IPS-20b (cell line): ENCODE data around the gene AQP5.

Source experiments
- H3K27ac ChIP-seq: one replicate; pipeline ENCODE4 v1.5.1; 2013; ENCODE audit warnings: low read length
- H3K27me3 ChIP-seq: 2 replicates; pipeline ENCODE4 v1.6.1; 2013; ENCODE audit warnings: mild to moderate bottlenecking, low read length, inconsistent platforms; ENCODE audit not compliant: insufficient read depth
- H3K36me3 ChIP-seq: 2 replicates; pipeline ENCODE4 v1.6.1; 2013; ENCODE audit warnings: low read depth, mild to moderate bottlenecking, inconsistent platforms, low read length, moderate library complexity; ENCODE audit not compliant: insufficient read depth
- H3K4me1 ChIP-seq: 2 replicates; pipeline ENCODE4 v1.6.1; 2013; ENCODE audit warnings: mild to moderate bottlenecking, control low read depth, inconsistent platforms, low read length, moderate library complexity; ENCODE audit not compliant: insufficient read depth
- H3K4me3 ChIP-seq: 2 replicates; pipeline ENCODE4 v1.5.1; 2013; ENCODE audit warnings: mild to moderate bottlenecking, low read length, inconsistent platforms
- H3K9ac ChIP-seq: 2 replicates; pipeline ENCODE4 v1.6.1; 2013; ENCODE audit warnings: low read depth, mild to moderate bottlenecking, inconsistent platforms, low read length, moderate library complexity
- H3K9me3 ChIP-seq: 2 replicates; pipeline ENCODE4 v1.6.1; 2013; ENCODE audit warnings: mild to moderate bottlenecking, low read depth, low read length, inconsistent platforms; ENCODE audit not compliant: insufficient read depth

Gene AQP5

DNA sequence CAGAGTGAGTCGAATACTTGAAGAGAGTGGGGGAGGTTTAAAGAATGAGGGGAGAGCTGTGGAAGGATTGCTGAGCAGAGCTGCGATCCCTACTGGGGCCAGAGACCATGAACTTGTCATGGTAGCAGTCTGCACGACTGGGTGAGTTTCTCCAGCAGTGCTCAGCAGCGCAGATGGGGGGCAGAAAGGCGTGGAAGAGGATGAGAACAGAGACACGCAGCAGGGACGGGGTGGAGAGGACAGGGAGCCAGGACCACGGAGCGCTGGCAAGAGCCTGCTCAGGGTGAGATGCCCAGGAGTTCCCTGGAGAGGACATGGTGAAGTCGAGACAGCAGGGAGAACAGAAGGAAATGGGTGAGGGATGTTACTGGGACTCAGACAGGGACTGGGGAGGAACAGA lies 9.0 kb downstream of the AQP5 start:
- Histone ChIP-seq H3K27ac (no peak overlapping the region), H3K27me3 (peaks cover 63% of the 10 kb centered on the region)

DNA sequence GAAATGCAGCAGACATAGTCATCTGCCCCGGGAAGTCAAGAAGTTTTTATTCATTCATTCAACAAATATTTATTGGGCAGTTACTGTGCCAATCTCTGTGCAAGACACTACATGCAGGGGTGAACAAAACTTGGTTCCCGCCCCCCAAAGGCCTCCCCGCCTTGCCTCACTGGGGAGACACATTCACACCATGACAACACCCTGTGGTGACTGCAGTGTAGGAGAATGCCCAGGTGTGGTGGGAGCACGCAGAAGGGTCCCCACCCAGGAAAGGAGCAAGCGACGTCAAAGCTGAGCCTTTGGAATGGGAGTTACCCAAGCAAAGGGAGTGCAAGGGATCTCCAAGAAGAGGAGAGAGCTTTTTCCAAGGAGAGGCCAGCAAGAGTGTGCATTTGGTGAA lies 9.5 kb downstream of the AQP5 start:
- Histone ChIP-seq H3K9me3 (no peaks in the 10 kb centered on the region), H3K36me3 (no peaks in the 10 kb centered on the region), H3K4me1 (peaks cover 6% of the 10 kb centered on the region; the same call in 1 of the 2 replicates), H3K27ac (no peak overlapping the region), H3K9ac (no peak overlapping the region), H3K4me3 (no peak overlapping the region), H3K27me3 (peaks cover 58% of the 10 kb centered on the region)

More for the DNA sequence above, 9.0 kb downstream of the AQP5 start:
- H3K4me1 ChIP-seq: peaks cover 4% of the 10 kb centered on the region; the same call in 1 of the 2 replicates
- no peaks in the 10 kb centered on the region for H3K9me3 ChIP-seq
- no peak overlapping the region for H3K4me3 ChIP-seq
- H3K36me3 ChIP-seq: no peaks in the 10 kb centered on the region
- H3K9ac ChIP-seq: no peak overlapping the region

DNA sequence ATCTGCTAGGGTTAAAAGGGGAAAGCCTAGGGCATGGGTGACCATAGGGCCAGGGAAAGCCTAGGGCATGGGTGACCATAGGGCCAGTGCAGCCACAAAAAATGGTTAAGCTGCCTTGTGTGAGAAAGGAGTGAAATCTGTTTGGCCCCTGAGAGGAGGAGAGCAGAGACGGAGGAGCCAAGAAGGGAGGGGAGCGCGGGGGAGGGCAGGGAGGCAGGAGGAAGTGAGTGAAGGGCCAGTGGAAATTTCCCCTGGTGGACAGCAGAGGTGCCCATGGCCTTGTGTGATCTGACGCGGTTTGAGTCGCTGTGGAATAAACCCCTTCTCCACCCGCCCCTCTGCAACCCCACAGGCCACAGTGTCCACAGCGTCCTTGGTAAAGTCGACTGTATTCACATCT lies 10.5 kb downstream of the AQP5 start:
- H3K9me3 ChIP-seq: no peaks in the 10 kb centered on the region
- no peak overlapping the region for H3K9ac ChIP-seq
- H3K4me3 ChIP-seq: no peak overlapping the region
- H3K27me3 ChIP-seq: peaks cover 48% of the 10 kb centered on the region
- no peaks in the 10 kb centered on the region for H3K36me3 ChIP-seq
- H3K4me1 ChIP-seq: peaks cover 6% of the 10 kb centered on the region; the same call in 1 of the 2 replicates
- H3K27ac ChIP-seq: no peak overlapping the region

DNA sequence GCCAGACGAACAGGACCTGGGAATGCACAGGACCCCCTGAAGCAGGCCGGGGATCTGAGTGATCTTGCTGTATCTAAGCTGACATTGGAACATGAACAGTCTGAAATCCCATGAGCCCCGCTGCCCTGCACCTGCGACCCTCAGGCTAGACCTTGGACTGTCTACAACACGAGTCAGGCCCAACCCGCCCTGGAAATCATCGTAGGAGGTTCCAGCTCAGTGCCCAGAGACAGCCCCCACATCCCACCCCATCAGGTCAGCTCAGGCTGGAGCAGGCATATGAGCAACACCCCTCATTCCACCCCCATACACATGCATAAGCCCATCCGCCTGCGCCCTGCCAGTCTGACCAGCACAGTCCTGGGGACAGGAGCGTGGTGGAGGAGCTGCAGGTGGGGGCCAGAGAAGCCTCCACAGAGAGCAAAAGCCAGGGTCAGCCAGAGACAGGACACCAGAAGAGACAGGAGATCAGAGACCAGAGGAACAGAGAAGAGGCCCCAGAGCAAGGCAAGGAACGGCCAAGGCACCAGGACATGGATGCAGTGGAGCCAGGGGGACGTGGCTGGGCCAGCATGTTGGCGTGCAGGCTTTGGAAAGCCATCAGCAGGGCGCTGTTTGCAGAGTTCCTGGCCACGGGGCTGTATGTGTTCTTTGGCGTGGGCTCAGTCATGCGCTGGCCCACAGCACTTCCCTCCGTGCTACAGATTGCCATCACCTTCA lies 11.1 kb downstream of the AQP5 start, which contains the start of gene AQP6:
Gene AQP6 (plus strand): TSS at position 307 of the 720 bp plus-strand sequence. CDS start 227 bp downstream, at position 534.
- no peaks in the 10 kb centered on the region for H3K36me3 ChIP-seq
- H3K4me1 ChIP-seq: peaks cover 6% of the 10 kb centered on the region; the same call in 1 of the 2 replicates
- peaks cover 43% of the 10 kb centered on the region for H3K27me3 ChIP-seq
- no peak within 1 kb of the TSS for H3K9ac ChIP-seq
- H3K4me3 ChIP-seq: no peak within 1 kb of the TSS
- no peak within 1 kb of the TSS for H3K27ac ChIP-seq
- no peaks in the 10 kb centered on the region for H3K9me3 ChIP-seq

DNA sequence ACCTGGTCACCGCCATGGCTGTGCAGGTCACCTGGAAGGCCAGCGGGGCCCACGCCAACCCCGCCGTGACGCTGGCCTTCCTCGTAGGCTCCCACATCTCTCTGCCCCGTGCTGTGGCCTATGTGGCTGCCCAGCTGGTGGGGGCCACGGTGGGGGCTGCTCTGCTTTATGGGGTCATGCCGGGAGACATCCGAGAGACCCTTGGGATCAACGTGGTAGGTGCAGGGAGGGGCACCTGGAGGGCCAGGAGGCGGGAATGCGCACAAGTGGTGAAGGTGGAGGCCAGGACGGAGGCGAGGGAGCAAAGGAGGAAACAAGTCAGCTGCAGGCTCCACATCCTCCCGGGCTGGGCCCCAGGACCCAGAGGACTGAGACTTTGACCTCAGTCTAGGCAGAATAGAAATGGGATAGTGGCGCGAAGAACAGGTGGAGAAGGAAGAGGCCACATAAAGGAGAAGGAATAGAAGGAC lies 11.7 kb downstream of the AQP5 start:
- Histone ChIP-seq H3K4me1 (peaks cover 6% of the 10 kb centered on the region; the same call in 1 of the 2 replicates), H3K36me3 (no peaks in the 10 kb centered on the region), H3K9me3 (no peaks in the 10 kb centered on the region), H3K27ac (no peak overlapping the region), H3K27me3 (peaks cover 37% of the 10 kb centered on the region), H3K4me3 (no peak overlapping the region), H3K9ac (no peak overlapping the region)

DNA sequence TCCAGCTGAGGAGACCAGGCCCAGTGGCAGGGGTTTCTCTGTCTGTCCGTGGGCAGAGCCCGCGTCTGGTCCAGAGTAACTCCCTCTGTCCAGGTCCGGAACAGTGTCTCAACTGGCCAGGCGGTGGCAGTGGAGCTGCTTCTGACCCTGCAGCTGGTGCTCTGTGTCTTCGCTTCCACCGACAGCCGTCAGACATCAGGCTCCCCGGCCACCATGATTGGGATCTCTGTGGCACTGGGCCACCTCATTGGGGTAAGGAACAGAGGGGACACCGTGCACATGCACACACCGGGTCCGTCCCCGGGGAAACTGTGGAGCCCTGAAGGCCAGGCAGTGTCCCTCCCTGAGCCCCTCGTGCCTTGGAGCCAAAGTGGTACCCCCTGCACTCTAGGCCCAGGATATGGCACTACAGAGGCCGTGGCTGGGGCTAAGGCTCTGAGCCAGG lies 12.6 kb downstream of the AQP5 start:
- H3K9ac ChIP-seq: no peak overlapping the region
- H3K4me3 ChIP-seq: no peak overlapping the region
- H3K27me3 ChIP-seq: peaks cover 29% of the 10 kb centered on the region
- no peaks in the 10 kb centered on the region for H3K9me3 ChIP-seq
- H3K27ac ChIP-seq: no peak overlapping the region
- H3K4me1 ChIP-seq: peaks cover 6% of the 10 kb centered on the region; the same call in 1 of the 2 replicates
- no peaks in the 10 kb centered on the region for H3K36me3 ChIP-seq

DNA sequence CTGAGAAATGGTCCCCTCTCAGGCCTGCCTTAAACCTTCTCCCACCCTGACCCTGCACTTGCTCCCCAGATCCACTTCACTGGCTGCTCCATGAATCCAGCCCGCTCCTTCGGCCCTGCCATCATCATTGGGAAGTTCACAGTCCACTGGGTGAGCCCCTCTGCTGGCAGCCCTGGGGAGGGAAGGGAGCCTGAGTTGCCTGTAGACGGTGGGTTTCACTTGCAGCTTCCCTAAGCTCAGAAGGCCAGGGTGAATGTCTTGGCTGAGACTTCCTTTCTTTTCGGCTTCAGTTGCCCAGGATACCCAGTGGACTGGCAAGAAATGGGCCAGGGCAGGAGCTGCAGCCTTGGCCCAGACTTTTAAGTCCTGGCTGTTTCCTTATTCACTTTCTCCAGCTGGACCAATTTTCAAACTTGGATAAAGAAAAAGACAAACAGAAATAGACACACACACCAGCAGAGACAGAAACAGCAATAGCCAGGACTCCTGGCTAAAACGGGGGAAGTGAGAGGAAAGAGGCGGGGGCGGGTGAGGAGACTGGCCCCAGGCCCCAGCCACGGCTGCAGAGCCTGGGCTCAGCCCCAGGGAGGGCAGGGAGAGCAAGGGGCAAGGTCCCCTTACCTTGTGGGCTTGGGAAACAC lies 13.1 kb downstream of the AQP5 start:
- Histone ChIP-seq H3K9me3 (no peaks in the 10 kb centered on the region), H3K36me3 (no peaks in the 10 kb centered on the region), H3K4me3 (no peak overlapping the region), H3K27me3 (peaks cover 23% of the 10 kb centered on the region), H3K27ac (no peak overlapping the region), H3K9ac (no peak overlapping the region), H3K4me1 (peaks cover 6% of the 10 kb centered on the region; the same call in 1 of the 2 replicates)

DNA sequence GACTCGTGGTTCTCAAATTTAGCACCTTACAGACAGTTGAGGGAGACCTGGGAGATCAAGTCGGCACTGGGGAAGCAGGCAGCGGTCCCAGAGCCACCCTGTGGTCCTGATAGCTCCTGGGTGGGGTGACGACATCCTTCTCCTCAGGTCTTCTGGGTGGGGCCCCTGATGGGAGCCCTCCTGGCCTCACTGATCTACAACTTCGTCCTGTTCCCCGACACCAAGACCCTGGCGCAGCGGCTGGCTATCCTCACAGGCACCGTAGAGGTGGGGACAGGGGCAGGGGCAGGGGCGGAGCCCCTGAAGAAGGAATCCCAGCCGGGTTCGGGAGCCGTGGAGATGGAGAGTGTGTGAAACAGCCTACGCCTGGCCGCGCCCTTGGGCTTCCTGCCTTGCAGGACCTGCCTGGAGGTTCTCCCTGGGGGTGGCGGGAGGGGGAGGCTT lies 13.7 kb downstream of the AQP5 start:
- no peak overlapping the region for H3K4me3 ChIP-seq
- H3K27me3 ChIP-seq: peaks cover 18% of the 10 kb centered on the region; the same call in 1 of the 2 replicates
- no peak overlapping the region for H3K9ac ChIP-seq
- H3K27ac ChIP-seq: no peak overlapping the region
- no peaks in the 10 kb centered on the region for H3K9me3 ChIP-seq
- H3K4me1 ChIP-seq: peaks cover 6% of the 10 kb centered on the region; the same call in 1 of the 2 replicates
- H3K36me3 ChIP-seq: no peaks in the 10 kb centered on the region

DNA sequence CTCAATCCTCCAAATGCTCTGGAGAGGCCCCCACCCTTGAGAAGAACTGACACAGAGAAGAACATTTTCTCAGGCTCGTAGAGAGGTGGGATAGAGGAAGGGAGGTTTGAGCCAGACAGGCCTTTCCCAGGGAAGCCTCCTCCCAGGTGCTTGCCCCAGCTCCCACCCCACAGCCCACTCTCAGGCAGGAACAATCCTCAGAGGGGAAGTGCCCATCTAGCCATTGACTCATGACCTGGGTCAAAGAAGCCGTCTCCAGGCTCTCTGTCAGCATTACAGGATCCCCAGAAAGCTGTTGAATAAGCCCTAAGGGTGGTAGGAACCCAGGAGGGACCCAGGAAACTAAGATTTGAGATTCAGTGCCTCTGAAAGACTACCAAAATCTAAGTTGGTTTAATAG lies 14.9 kb downstream of the AQP5 start:
- Histone ChIP-seq H3K4me1 (peaks cover 4% of the 10 kb centered on the region; the same call in 1 of the 2 replicates), H3K9me3 (no peaks in the 10 kb centered on the region), H3K27ac (no peak overlapping the region), H3K4me3 (no peak overlapping the region), H3K27me3 (peaks cover 6% of the 10 kb centered on the region; the same call in 1 of the 2 replicates), H3K36me3 (no peaks in the 10 kb centered on the region), H3K9ac (no peak overlapping the region)

DNA sequence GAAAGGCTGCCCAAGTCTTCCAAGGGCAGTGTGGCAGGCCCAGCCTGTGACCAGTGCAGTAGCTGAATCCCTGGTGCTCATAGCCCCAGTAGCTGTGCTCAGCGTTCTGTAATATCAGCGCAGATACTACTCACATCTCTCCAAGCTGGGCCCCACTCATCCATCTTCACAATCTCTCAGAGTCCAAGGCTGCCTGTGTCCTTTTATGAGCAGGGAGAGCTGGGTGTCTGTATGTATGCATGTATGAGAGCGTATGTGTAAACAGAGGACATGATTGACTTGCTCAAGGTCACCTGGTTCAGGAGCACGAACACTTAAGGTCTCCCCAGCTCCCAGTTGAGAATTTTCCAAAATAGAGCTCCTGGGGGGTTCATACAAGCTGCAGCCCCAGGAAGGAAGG lies 16.5 kb downstream of the AQP5 start:
- Histone ChIP-seq H3K4me1 (peaks cover 3% of the 10 kb centered on the region; the same call in 1 of the 2 replicates), H3K4me3 (no peak overlapping the region), H3K9me3 (no peaks in the 10 kb centered on the region), H3K36me3 (no peaks in the 10 kb centered on the region), H3K27ac (no peak overlapping the region), H3K27me3 (no peaks in the 10 kb centered on the region; the same call in 1 of the 2 replicates), H3K9ac (no peak overlapping the region)

DNA sequence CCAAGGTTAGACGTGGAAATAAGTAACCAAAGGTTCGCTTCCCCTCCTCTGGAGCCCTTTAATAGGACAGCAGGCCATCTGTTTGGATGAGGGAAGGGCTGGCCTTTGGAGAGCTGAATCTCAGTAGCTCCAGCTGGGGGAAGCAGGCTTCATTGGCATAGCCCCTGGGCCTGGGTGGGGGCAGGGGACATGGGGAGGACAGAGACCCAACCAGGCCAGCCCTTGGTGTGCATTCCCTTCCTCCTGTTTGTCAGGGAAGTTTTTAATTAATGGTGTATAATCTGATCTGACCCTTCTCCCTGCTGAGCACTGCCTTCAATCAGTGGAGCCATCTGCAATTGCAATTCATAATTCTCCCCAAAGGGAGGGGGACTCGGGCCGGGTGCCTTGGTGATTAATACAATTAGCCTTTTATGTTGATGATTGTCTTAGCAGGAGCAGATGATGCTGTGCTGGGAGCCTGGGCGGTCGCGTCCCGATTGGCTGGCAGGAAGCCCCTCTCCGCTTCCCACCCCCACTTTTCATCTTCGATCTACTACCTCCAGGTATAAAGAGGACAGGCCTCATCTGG lies 17.4 kb downstream of the AQP5 start:
- Histone ChIP-seq H3K4me3 (no peak overlapping the region), H3K27ac (no peak overlapping the region), H3K9me3 (no peaks in the 10 kb centered on the region), H3K27me3 (no peaks in the 10 kb centered on the region; the same call in 1 of the 2 replicates), H3K4me1 (peaks cover 3% of the 10 kb centered on the region; the same call in 1 of the 2 replicates), H3K36me3 (no peaks in the 10 kb centered on the region), H3K9ac (0 out of 2 replicates have a peak overlapping the region, but pooled peaks have one; percentile 9)
